HuH-7 (cell line): ENCODE measurements around the gene NUDT16L1.

Experiments used
- DNase-seq: peaks from one replicate; pipeline ENCODE4 v3.0.0; 2011; ENCODE audit warnings: low spot score

NUDT16L1 gene

GRCh38 chr16:4663777-4664465, 29.4 kb upstream of the NUDT16L1 start:
- peak; percentile 55 for DNase-seq

- no peak for DNase-seq
Measured at GRCh38 chr16:4664538-4665418, 28.6 kb upstream of the NUDT16L1 start.

- no peak for DNase-seq
Measured at GRCh38 chr16:4666537-4667202, 26.7 kb upstream of the NUDT16L1 start.

GRCh38 chr16:4667203-4667963, 26.0 kb upstream of the NUDT16L1 start:
- no peak for DNase-seq

GRCh38 chr16:4668313-4668960, 24.9 kb upstream of the NUDT16L1 start:
- DNase-seq = no peak

- no peak for DNase-seq
Measured at GRCh38 chr16:4673387-4674046, 19.8 kb upstream of the NUDT16L1 start.

- DNase-seq = no peak
Measured at GRCh38 chr16:4674926-4675530, 18.3 kb upstream of the NUDT16L1 start.

GRCh38 chr16:4675864-4676786, 17.2 kb upstream of the NUDT16L1 start:
- DNase-seq = no peak

- no peak for DNase-seq
Measured at GRCh38 chr16:4676831-4677230, 16.5 kb upstream of the NUDT16L1 start.

- no peak for DNase-seq
Measured at GRCh38 chr16:4677390-4677789, 16.0 kb upstream of the NUDT16L1 start.

GRCh38 chr16:4677994-4678393, 15.4 kb upstream of the NUDT16L1 start:
- DNase-seq = no peak

GRCh38 chr16:4678596-4678995, 14.8 kb upstream of the NUDT16L1 start:
- DNase-seq = no peak

GRCh38 chr16:4679156-4679849, 14.1 kb upstream of the NUDT16L1 start:
- DNase-seq = no peak

- no peak for DNase-seq
Measured at GRCh38 chr16:4679850-4680636, 13.3 kb upstream of the NUDT16L1 start.

- DNase-seq = no peak
Measured at GRCh38 chr16:4680673-4681470, 12.5 kb upstream of the NUDT16L1 start.

- DNase-seq = no peak
Measured at GRCh38 chr16:4681471-4682083, 11.8 kb upstream of the NUDT16L1 start.
